HEK293T (cell line): ENCODE data around the gene TAGLN3.

ENCODE experiments used
- CTCF ChIA-PET: fragments of 350-600 bp; formaldehyde crosslinking; extraction: SDS; loops from one replicate; lab custom pipeline; 2021; ENCODE audit warnings: antibody characterized with exemption, inconsistent platforms; lab: Yijun Ruan, JAX
- POLR2A ChIA-PET: fragments of 350-600 bp; formaldehyde crosslinking; extraction: SDS; loops from one replicate; lab custom pipeline; 2020; ENCODE audit warnings: antibody characterized with exemption, inconsistent platforms; lab: Yijun Ruan, JAX
- DNase-seq: peaks from one replicate; pipeline ENCODE4 v3.0.0; 2012; ENCODE audit warnings: mixed read lengths; ENCODE audit errors: extremely low spot score
- ARNT ChIP-seq: fragments of 450-650 bp; IDR thresholded peaks from 2 replicates; pipeline ENCODE4 v1.6.1; 2017; ENCODE audit warnings: mild to moderate bottlenecking
- BHLHE40 ChIP-seq: fragments of 450-650 bp; IDR thresholded peaks from 2 replicates; pipeline ENCODE4 v1.6.1; 2016; ENCODE audit warnings: mild to moderate bottlenecking, moderate library complexity, borderline replicate concordance
- CTBP1 ChIP-seq: fragments of 450-650 bp; IDR thresholded peaks from 2 replicates; pipeline ENCODE4 v1.6.1; 2016; ENCODE audit warnings: borderline replicate concordance
- ELF4 ChIP-seq: fragments of 450-650 bp; IDR thresholded peaks from 2 replicates; pipeline ENCODE4 v1.6.1; 2017; ENCODE audit warnings: antibody characterized with exemption
- FOXA1 ChIP-seq: fragments of 450-650 bp; IDR thresholded peaks from 2 replicates; pipeline ENCODE4 v1.6.1; 2016; ENCODE audit warnings: mild to moderate bottlenecking
- FOXK2 ChIP-seq: fragments of 450-650 bp; IDR thresholded peaks from 2 replicates; pipeline ENCODE4 v1.6.1; 2016; ENCODE audit warnings: mild to moderate bottlenecking
- FOXM1 ChIP-seq: fragments of 450-650 bp; IDR thresholded peaks from 2 replicates; pipeline ENCODE4 v1.6.1; 2017; ENCODE audit warnings: mild to moderate bottlenecking, borderline replicate concordance
- HDGF ChIP-seq: fragments of 450-650 bp; IDR thresholded peaks from 2 replicates; pipeline ENCODE4 v1.6.1; 2017; ENCODE audit warnings: antibody characterized with exemption, borderline replicate concordance
- L3MBTL2 ChIP-seq: fragments of 450-650 bp; conservative IDR thresholded peaks from 2 replicates; pipeline ENCODE4 v1.6.1; 2016; ENCODE audit warnings: mild to moderate bottlenecking
- LEF1 ChIP-seq: fragments of 450-650 bp; IDR thresholded peaks from 2 replicates; pipeline ENCODE4 v1.6.1; 2017; ENCODE audit warnings: mild to moderate bottlenecking, borderline replicate concordance
- NFRKB ChIP-seq: fragments of 450-650 bp; IDR thresholded peaks from 2 replicates; pipeline ENCODE4 v1.6.1; 2016; ENCODE audit warnings: mild to moderate bottlenecking, moderate library complexity
- PKNOX1 ChIP-seq: fragments of 450-650 bp; IDR thresholded peaks from 2 replicates; pipeline ENCODE4 v1.6.1; 2016
- SP1 ChIP-seq: fragments of 450-650 bp; IDR thresholded peaks from 2 replicates; pipeline ENCODE4 v1.6.1; 2017
- SUZ12 ChIP-seq: fragments of 450-650 bp; IDR thresholded peaks from 2 replicates; pipeline ENCODE4 v1.6.1; 2016; ENCODE audit warnings: mild to moderate bottlenecking
- TARDBP ChIP-seq: fragments of 450-650 bp; IDR thresholded peaks from 2 replicates; pipeline ENCODE4 v1.6.1; 2016
- ZNF384 ChIP-seq: fragments of 450-650 bp; IDR thresholded peaks from 2 replicates; pipeline ENCODE4 v1.6.1; 2016

Gene TAGLN3

GRCh38 chr3:111998636-111999483, at the start of gene TAGLN3:
TAGLN3 (plus strand) TSS chr3:111998922; CDS start chr3:111999423, 501 bp downstream.
- CTCF ChIA-PET: interaction anchor here (1.6 kb wide), 1 partner anchor 10 kb away, joined by 4 read pairs; no protein-coding TSS in a partner anchor
- TF ChIP-seq NFRKB (no peak), PKNOX1 (peak; percentile 80), L3MBTL2 (no peak)
- POLR2A ChIA-PET: no interaction called here
- DNase-seq: no peak

GRCh38 chr3:111949712-111950111, 49.0 kb upstream of the TAGLN3 start:
- POLR2A ChIA-PET: no interaction called here
- no peak for DNase-seq
- no peak for TF ChIP-seq BHLHE40
- no peak for TF ChIP-seq FOXM1
- TF ChIP-seq NFRKB: no peak
- TF ChIP-seq HDGF: no peak
- no peak for TF ChIP-seq ZNF384
- TF ChIP-seq SP1: no peak
- no peak for TF ChIP-seq L3MBTL2
- CTCF ChIA-PET: no interaction called here

- no peak for DNase-seq
- CTCF ChIA-PET: interaction anchor here (0.5 kb wide), 1 partner anchor 63 kb away, joined by 3 read pairs; no protein-coding TSS in a partner anchor
- TF ChIP-seq L3MBTL2 (no peak), ARNT (no peak), PKNOX1 (no peak), ELF4 (no peak), FOXM1 (no peak), BHLHE40 (no peak), FOXA1 (no peak), FOXK2 (no peak), SP1 (no peak), CTBP1 (no peak)
- POLR2A ChIA-PET: no interaction called here
Observed at GRCh38 chr3:111951032-111951431, 47.7 kb upstream of the TAGLN3 start.

GRCh38 chr3:111952086-111952485, 46.6 kb upstream of the TAGLN3 start:
- POLR2A ChIA-PET: no interaction called here
- no peak for TF ChIP-seq TARDBP
- no peak for TF ChIP-seq L3MBTL2
- no peak for TF ChIP-seq ARNT
- TF ChIP-seq LEF1: no peak
- TF ChIP-seq SP1: no peak
- no peak for TF ChIP-seq FOXA1
- no peak for TF ChIP-seq PKNOX1
- no peak for TF ChIP-seq FOXM1
- TF ChIP-seq FOXK2: no peak
- no peak for TF ChIP-seq SUZ12
- no peak for TF ChIP-seq HDGF
- no peak for TF ChIP-seq NFRKB
- TF ChIP-seq CTBP1: no peak
- no peak for TF ChIP-seq ZNF384
- no peak for TF ChIP-seq ELF4
- no peak for DNase-seq
- CTCF ChIA-PET: no interaction called here

GRCh38 chr3:111952866-111953450, 45.8 kb upstream of the TAGLN3 start:
- POLR2A ChIA-PET: no interaction called here
- TF ChIP-seq FOXA1: no peak
- TF ChIP-seq HDGF: no peak
- no peak for TF ChIP-seq FOXM1
- TF ChIP-seq LEF1: no peak
- TF ChIP-seq ZNF384: no peak
- no peak for TF ChIP-seq FOXK2
- no peak for TF ChIP-seq L3MBTL2
- no peak for TF ChIP-seq TARDBP
- TF ChIP-seq ELF4: no peak
- TF ChIP-seq ARNT: no peak
- no peak for TF ChIP-seq NFRKB
- no peak for TF ChIP-seq CTBP1
- no peak for TF ChIP-seq SP1
- no peak for TF ChIP-seq SUZ12
- TF ChIP-seq PKNOX1: no peak
- TF ChIP-seq BHLHE40: no peak

More at GRCh38 chr3:111952866-111953450, 45.8 kb upstream of the TAGLN3 start:
- no peak for DNase-seq
- CTCF ChIA-PET: no interaction called here
